ENCODE data around the gene ABCG2. TPM values are rescaled to one million over a fixed set of nuclear protein-coding genes. Genes with fewer than 3 reads are reported as not detected.

ABCG2 gene
- 10 to 100 TPM in 3 of 4 donors, 1 to 10 TPM in 1; 6.5 to 37.6 (median 23.6) TPM for polyA plus RNA-seq
- long read RNA-seq, donor 1 = 0 reads
- long read RNA-seq, donor 2 = 0 reads
- long read RNA-seq, donor 3 = 0 reads
- long read RNA-seq, donor 4 = 0 reads
- long read RNA-seq, donor 5 = 0 reads
- long read RNA-seq, donor 6, full-length matches to known transcripts = 1 of 1 reads
- long read RNA-seq, donor 6, partial matches to known transcripts = 0 of 1 reads
- long read RNA-seq, donor 6, other reads (novel, unspliced or antisense) = 0 of 1 reads
- long read RNA-seq, donor 7 = 0 reads
- long read RNA-seq, donor 8 = 0 reads
- long read RNA-seq, donor 9 = 0 reads
- long read RNA-seq, donor 10, full-length matches to known transcripts = 1 of 1 reads
- long read RNA-seq, donor 10, partial matches to known transcripts = 0 of 1 reads
- long read RNA-seq, donor 10, other reads (novel, unspliced or antisense) = 0 of 1 reads

- 1% methylated on average over 46 to 70 of the region's 70 CpGs for WGBS, 3 donors
- peaks cover 0 to 5% (median 0%) of the 10 kb centered on the region in 3 donors for H3K27me3 ChIP-seq (ENCODE audit: control insufficient read depth in 3 of 3, insufficient read depth in 3 of 3, low read length in 3 of 3)
- peak within 1 kb of the TSS; percentile 28 to 84 (median 50) for H3K4me3 ChIP-seq (ENCODE audit: low read depth in 1 of 3, low read length in 3 of 3)
- DNase-seq (peak; percentile 69 to 88), FAIRE-seq (no peak)
- no peaks in the 10 kb centered on the region for H3K36me3 ChIP-seq (ENCODE audit: control insufficient read depth in 3 of 3, insufficient read depth in 2 of 3, low read depth in 1 of 3, low read length in 3 of 3)
- H3K4me1 ChIP-seq (ENCODE audit: control insufficient read depth in 3 of 3, insufficient read depth in 2 of 3, low read depth in 1 of 3, low read length in 2 of 3) = peaks cover 0 to 9% (median 3%) of the 10 kb centered on the region in 3 donors
- H3K27ac ChIP-seq (ENCODE audit: low read depth in 1 of 3, low read length in 2 of 3) = peak within 1 kb of the TSS; percentile 19 to 96 (median 19)
- H3K9me3 ChIP-seq (ENCODE audit: control insufficient read depth in 2 of 2, insufficient read depth in 1 of 2, low read depth in 1 of 2, low read length in 1 of 2) = no peaks in the 10 kb centered on the region
Measured at GRCh38 chr4:88158489-88159228, at the start of gene ABCG2. Gene ABCG2 (minus strand): TSS chr4:88158639. CDS start chr4:88139995, 18,644 bp downstream.

- DNase-seq = no peak
- H3K36me3 ChIP-seq (ENCODE audit: control insufficient read depth in 3 of 3, insufficient read depth in 2 of 3, low read depth in 1 of 3, low read length in 3 of 3) = no peaks in the 10 kb centered on the region
- 60 to 74% (median 73%) methylated on average over 4 of the region's 4 CpGs for WGBS, 3 donors
- H3K4me1 ChIP-seq (ENCODE audit: control insufficient read depth in 3 of 3, insufficient read depth in 2 of 3, low read depth in 1 of 3, low read length in 2 of 3) = no peaks in the 10 kb centered on the region
- no peaks in the 10 kb centered on the region for H3K27me3 ChIP-seq (ENCODE audit: control insufficient read depth in 3 of 3, insufficient read depth in 3 of 3, low read length in 3 of 3)
- H3K4me3 ChIP-seq (ENCODE audit: low read depth in 1 of 3, low read length in 3 of 3) = no peak overlapping the region
- H3K27ac ChIP-seq (ENCODE audit: low read depth in 1 of 3, low read length in 2 of 3) = no peak overlapping the region
- H3K9me3 ChIP-seq (ENCODE audit: control insufficient read depth in 2 of 2, insufficient read depth in 1 of 2, low read depth in 1 of 2, low read length in 1 of 2) = no peaks in the 10 kb centered on the region
- no peak for FAIRE-seq
Measured at GRCh38 chr4:88208156-88208555, 49.7 kb upstream of the ABCG2 start.

GRCh38 chr4:88207171-88207570, 48.7 kb upstream of the ABCG2 start:
- WGBS, 3 donors = 70 to 88% (median 78%) methylated on average over 4 of the region's 4 CpGs
- Histone ChIP-seq H3K36me3 (ENCODE audit: control insufficient read depth in 3 of 3, insufficient read depth in 2 of 3, low read depth in 1 of 3, low read length in 3 of 3) (no peaks in the 10 kb centered on the region), H3K27me3 (ENCODE audit: control insufficient read depth in 3 of 3, insufficient read depth in 3 of 3, low read length in 3 of 3) (no peaks in the 10 kb centered on the region), H3K9me3 (ENCODE audit: control insufficient read depth in 2 of 2, insufficient read depth in 1 of 2, low read depth in 1 of 2, low read length in 1 of 2) (no peaks in the 10 kb centered on the region), H3K27ac (ENCODE audit: low read depth in 1 of 3, low read length in 2 of 3) (no peak overlapping the region), H3K4me1 (ENCODE audit: control insufficient read depth in 3 of 3, insufficient read depth in 2 of 3, low read depth in 1 of 3, low read length in 2 of 3) (no peaks in the 10 kb centered on the region), H3K4me3 (ENCODE audit: low read depth in 1 of 3, low read length in 3 of 3) (no peak overlapping the region)
- no peak for DNase-seq
- FAIRE-seq = no peak

- FAIRE-seq (no peak), DNase-seq (peak in 1 of 2 donors; percentile 18)
- H3K4me3 ChIP-seq (ENCODE audit: low read depth in 1 of 3, low read length in 3 of 3) = no peak overlapping the region
- no peaks in the 10 kb centered on the region for H3K9me3 ChIP-seq (ENCODE audit: control insufficient read depth in 2 of 2, insufficient read depth in 1 of 2, low read depth in 1 of 2, low read length in 1 of 2)
- no peaks in the 10 kb centered on the region for H3K36me3 ChIP-seq (ENCODE audit: control insufficient read depth in 3 of 3, insufficient read depth in 2 of 3, low read depth in 1 of 3, low read length in 3 of 3)
- no peak overlapping the region for H3K27ac ChIP-seq (ENCODE audit: low read depth in 1 of 3, low read length in 2 of 3)
- no peaks in the 10 kb centered on the region for H3K4me1 ChIP-seq (ENCODE audit: control insufficient read depth in 3 of 3, insufficient read depth in 2 of 3, low read depth in 1 of 3, low read length in 2 of 3)
- no peaks in the 10 kb centered on the region for H3K27me3 ChIP-seq (ENCODE audit: control insufficient read depth in 3 of 3, insufficient read depth in 3 of 3, low read length in 3 of 3)
- WGBS, 3 donors = 5 to 11% (median 10%) methylated on average over 1 of the region's 1 CpG
Measured at GRCh38 chr4:88204882-88205281, 46.4 kb upstream of the ABCG2 start.

GRCh38 chr4:88202443-88202842, 44.0 kb upstream of the ABCG2 start:
- no peaks in the 10 kb centered on the region for H3K4me1 ChIP-seq (ENCODE audit: control insufficient read depth in 3 of 3, insufficient read depth in 2 of 3, low read depth in 1 of 3, low read length in 2 of 3)
- FAIRE-seq = no peak
- no peak overlapping the region for H3K27ac ChIP-seq (ENCODE audit: low read depth in 1 of 3, low read length in 2 of 3)

GRCh38 chr4:88200186-88200585, 41.7 kb upstream of the ABCG2 start:
- no peak for FAIRE-seq
- peaks cover 2 to 13% (median 3%) of the 10 kb centered on the region in 3 donors for H3K4me1 ChIP-seq (ENCODE audit: control insufficient read depth in 3 of 3, insufficient read depth in 2 of 3, low read depth in 1 of 3, low read length in 2 of 3)

More at GRCh38 chr4:88202443-88202842, 44.0 kb upstream of the ABCG2 start:
- H3K27me3 ChIP-seq (ENCODE audit: control insufficient read depth in 3 of 3, insufficient read depth in 3 of 3, low read length in 3 of 3) = no peaks in the 10 kb centered on the region
- H3K9me3 ChIP-seq (ENCODE audit: control insufficient read depth in 2 of 2, insufficient read depth in 1 of 2, low read depth in 1 of 2, low read length in 1 of 2) = no peaks in the 10 kb centered on the region
- H3K4me3 ChIP-seq (ENCODE audit: low read depth in 1 of 3, low read length in 3 of 3) = no peak overlapping the region
- 65 to 82% (median 76%) methylated on average over 6 of the region's 6 CpGs for WGBS, 3 donors
- H3K36me3 ChIP-seq (ENCODE audit: control insufficient read depth in 3 of 3, insufficient read depth in 2 of 3, low read depth in 1 of 3, low read length in 3 of 3) = no peaks in the 10 kb centered on the region
- DNase-seq = no peak

GRCh38 chr4:88196523-88197185, 38.2 kb upstream of the ABCG2 start:
- Histone ChIP-seq H3K4me3 (ENCODE audit: low read depth in 1 of 3, low read length in 3 of 3) (no peak overlapping the region), H3K9me3 (ENCODE audit: control insufficient read depth in 2 of 2, insufficient read depth in 1 of 2, low read depth in 1 of 2, low read length in 1 of 2) (no peaks in the 10 kb centered on the region), H3K4me1 (ENCODE audit: control insufficient read depth in 3 of 3, insufficient read depth in 2 of 3, low read depth in 1 of 3, low read length in 2 of 3) (peaks cover 2 to 13% (median 3%) of the 10 kb centered on the region in 3 donors), H3K27me3 (ENCODE audit: control insufficient read depth in 3 of 3, insufficient read depth in 3 of 3, low read length in 3 of 3) (no peaks in the 10 kb centered on the region), H3K27ac (ENCODE audit: low read depth in 1 of 3, low read length in 2 of 3) (no peak overlapping the region), H3K36me3 (ENCODE audit: control insufficient read depth in 3 of 3, insufficient read depth in 2 of 3, low read depth in 1 of 3, low read length in 3 of 3) (no peaks in the 10 kb centered on the region)
- DNase-seq = peak in 1 of 2 donors; percentile 58
- 13 to 57% (median 23%) methylated on average over 4 of the region's 4 CpGs for WGBS, 3 donors
- FAIRE-seq = no peak

More at GRCh38 chr4:88200186-88200585, 41.7 kb upstream of the ABCG2 start:
- no peaks in the 10 kb centered on the region for H3K36me3 ChIP-seq (ENCODE audit: control insufficient read depth in 3 of 3, insufficient read depth in 2 of 3, low read depth in 1 of 3, low read length in 3 of 3)
- no peak for DNase-seq
- no peak overlapping the region for H3K27ac ChIP-seq (ENCODE audit: low read depth in 1 of 3, low read length in 2 of 3)
- WGBS, 3 donors = 94 to 100% (median 100%) methylated on average over 1 of the region's 1 CpG
- no peaks in the 10 kb centered on the region for H3K9me3 ChIP-seq (ENCODE audit: control insufficient read depth in 2 of 2, insufficient read depth in 1 of 2, low read depth in 1 of 2, low read length in 1 of 2)
- no peaks in the 10 kb centered on the region for H3K27me3 ChIP-seq (ENCODE audit: control insufficient read depth in 3 of 3, insufficient read depth in 3 of 3, low read length in 3 of 3)
- H3K4me3 ChIP-seq (ENCODE audit: low read depth in 1 of 3, low read length in 3 of 3) = no peak overlapping the region

GRCh38 chr4:88196013-88196365, 37.5 kb upstream of the ABCG2 start:
- H3K9me3 ChIP-seq (ENCODE audit: control insufficient read depth in 2 of 2, insufficient read depth in 1 of 2, low read depth in 1 of 2, low read length in 1 of 2) = no peaks in the 10 kb centered on the region
- DNase-seq = no peak
- FAIRE-seq = no peak
- H3K4me3 ChIP-seq (ENCODE audit: low read depth in 1 of 3, low read length in 3 of 3) = no peak overlapping the region
- H3K4me1 ChIP-seq (ENCODE audit: control insufficient read depth in 3 of 3, insufficient read depth in 2 of 3, low read depth in 1 of 3, low read length in 2 of 3) = peaks cover 2 to 13% (median 3%) of the 10 kb centered on the region in 3 donors
- no peaks in the 10 kb centered on the region for H3K27me3 ChIP-seq (ENCODE audit: control insufficient read depth in 3 of 3, insufficient read depth in 3 of 3, low read length in 3 of 3)
- no peaks in the 10 kb centered on the region for H3K36me3 ChIP-seq (ENCODE audit: control insufficient read depth in 3 of 3, insufficient read depth in 2 of 3, low read depth in 1 of 3, low read length in 3 of 3)
- WGBS, 3 donors = 16 to 64% (median 31%) methylated on average over 4 of the region's 4 CpGs
- peak overlapping the region in 2 of 3 donors; percentile 1 to 68 for H3K27ac ChIP-seq (ENCODE audit: low read depth in 1 of 3, low read length in 2 of 3)
